H1 (cell line): ENCODE measurements around the gene TSPEAR. TPM values are rescaled to one million over a fixed set of nuclear protein-coding genes. Genes with fewer than 3 reads are reported as not detected.
A peak's percentile ranks its signal among the peaks of the same experiment; 100 is the strongest.

Experiments
- CTCF ChIA-PET: fragments of 300-600 bp; sonication (Branson Sonifier 250); formaldehyde crosslinking; loops from one replicate; lab custom pipeline; 2021; ENCODE audit not compliant: partially characterized antibody; lab: Charles Lee
- POLR2A ChIA-PET: fragments of 300-600 bp; sonication (Branson Sonifier 250); formaldehyde crosslinking; loops from one replicate; lab custom pipeline; 2021; ENCODE audit warnings: inconsistent platforms; ENCODE audit not compliant: partially characterized antibody; lab: Charles Lee
- DNase-seq, 2 experiments: peaks; one replicate each; pipeline versions ENCODE4 v3.0.0 to v3.0.0-alpha.2; 2010 to 2022; ENCODE audit warnings: low spot score in 2 of 2, low read depth in 1 of 2, mixed read lengths in 1 of 2
- FAIRE-seq: peaks from 2 replicates; lab custom pipeline; 2011; peaks lifted over from hg19 to GRCh38; lab: Jason Lieb, UNC
- H2AFZ ChIP-seq: 2 replicates; pipeline ENCODE4 v1.8.1; 2012; ENCODE audit warnings: low read length, inconsistent platforms
- H2AK5ac ChIP-seq: 2 replicates; pipeline ENCODE4 v1.6.1; 2013; ENCODE audit warnings: low read depth, low read length
- H2BK120ac ChIP-seq: replicated peaks from 2 replicates; pipeline ENCODE3; 2013; ENCODE audit warnings: low read depth, low read length, inconsistent platforms
- H2BK12ac ChIP-seq: 2 replicates; pipeline ENCODE4 v1.6.1; 2013; ENCODE audit warnings: low read depth, low read length
- H2BK15ac ChIP-seq: 2 replicates; pipeline ENCODE4 v1.6.1; 2013; ENCODE audit warnings: low read length
- H2BK20ac ChIP-seq: 2 replicates; pipeline ENCODE4 v1.6.1; 2013; ENCODE audit warnings: low read length
- H2BK5ac ChIP-seq: 2 replicates; pipeline ENCODE4 v1.6.1; 2013; ENCODE audit warnings: low read depth, low read length
- H3K14ac ChIP-seq: 2 replicates; pipeline ENCODE4 v1.6.1; 2013; ENCODE audit warnings: inconsistent platforms; ENCODE audit not compliant: insufficient read length
- H3K18ac ChIP-seq: 2 replicates; pipeline ENCODE4 v1.6.1; 2013; ENCODE audit warnings: low read length; ENCODE audit errors: extremely low read depth
- H3K23ac ChIP-seq: 2 replicates; pipeline ENCODE4 v1.6.1; 2013; ENCODE audit warnings: inconsistent platforms; ENCODE audit not compliant: insufficient read length
- H3K23me2 ChIP-seq: 2 replicates; pipeline ENCODE4 v1.6.1; 2013; ENCODE audit warnings: low read depth, low read length
- H3K27ac ChIP-seq: 2 replicates; pipeline ENCODE4 v1.6.1; 2011; ENCODE audit warnings: low read depth, low read length, inconsistent platforms
- H3K27me3 ChIP-seq, 4 experiments: replicated peaks in 1 of 4; 1 replicate in 1 of 4; 2 replicates in 3 of 4; pipeline versions ENCODE4 v1.6.1 to v1.8.1; 2011 to 2013; ENCODE audit warnings: low read length in 3 of 4, mild to moderate bottlenecking in 3 of 4, inconsistent platforms in 2 of 4, mixed read lengths in 2 of 4, moderate library complexity in 1 of 4; ENCODE audit not compliant: control insufficient read depth in 3 of 4, insufficient read depth in 3 of 4; ENCODE audit errors: extremely low read depth in 1 of 4
- H3K36me3 ChIP-seq, 4 experiments: 2 replicates each; pipeline versions ENCODE4 v1.6.1 to v1.8.1; 2011 to 2013; ENCODE audit warnings: mild to moderate bottlenecking in 4 of 4, low read length in 3 of 4, moderate library complexity in 2 of 4, control low read depth in 1 of 4, inconsistent platforms in 1 of 4; ENCODE audit not compliant: insufficient read depth in 4 of 4, control insufficient read depth in 2 of 4
- H3K4ac ChIP-seq: replicated peaks from 2 replicates; pipeline ENCODE3; 2013; ENCODE audit warnings: low read length, low read depth, mixed read lengths, inconsistent platforms; ENCODE audit not compliant: insufficient read length
- H3K4me1 ChIP-seq, 4 experiments: replicated peaks in 1 of 4; 1 replicate in 1 of 4; 2 replicates in 3 of 4; pipeline versions ENCODE4 v1.6.1 to v1.8.1; 2011 to 2013; ENCODE audit warnings: low read length in 3 of 4, inconsistent platforms in 2 of 4, mixed read lengths in 1 of 4; ENCODE audit not compliant: insufficient read depth in 4 of 4, control insufficient read depth in 3 of 4
- H3K4me2 ChIP-seq, 2 experiments: 2 replicates each; pipeline versions ENCODE4 v1.6.1 to v1.8.1; 2011 to 2013; ENCODE audit warnings: low read depth in 2 of 2, low read length in 2 of 2, control low read depth in 1 of 2, inconsistent platforms in 1 of 2, mild to moderate bottlenecking in 1 of 2; ENCODE audit not compliant: insufficient read depth in 1 of 2
- H3K4me3 ChIP-seq, 4 experiments: fragments of 200-600, 300-600 bp in 1 of 4; sonication (generic), shearing (Covaris generic), sonication (Bioruptor Twin) in 1 of 4; 2 replicates each; pipeline versions ENCODE4 v1.5.1 to v1.8.1; 2011 to 2016; ENCODE audit warnings: low read length in 4 of 4, low read depth in 3 of 4, control low read depth in 2 of 4, inconsistent platforms in 2 of 4, mild to moderate bottlenecking in 2 of 4, mixed read lengths in 1 of 4, moderate library complexity in 1 of 4; ENCODE audit not compliant: insufficient read depth in 2 of 4; ENCODE audit errors: extremely low read depth in 1 of 4
- H3K56ac ChIP-seq: replicated peaks from 2 replicates; pipeline ENCODE3; 2013; ENCODE audit warnings: low read depth, mild to moderate bottlenecking, mixed read lengths, low read length, inconsistent platforms; ENCODE audit not compliant: insufficient read length
- H3K79me1 ChIP-seq: 2 replicates; pipeline ENCODE4 v1.6.1; 2013; ENCODE audit warnings: low read depth, low read length, control low read depth
- H3K79me2 ChIP-seq, 2 experiments: 2 replicates each; pipeline versions ENCODE4 v1.6.1 to v1.8.1; 2012 to 2013; ENCODE audit warnings: low read length in 2 of 2, mild to moderate bottlenecking in 2 of 2, inconsistent platforms in 1 of 2; ENCODE audit not compliant: insufficient read depth in 2 of 2, control insufficient read depth in 1 of 2
- H3K9ac ChIP-seq, 4 experiments: replicated peaks in 1 of 4; 1 replicate in 1 of 4; 2 replicates in 3 of 4; pipeline versions ENCODE4 v1.6.1 to v1.8.1; 2011 to 2013; ENCODE audit warnings: low read depth in 3 of 4, low read length in 3 of 4, control low read depth in 2 of 4, mild to moderate bottlenecking in 2 of 4, moderate library complexity in 2 of 4, inconsistent platforms in 1 of 4; ENCODE audit errors: extremely low read depth in 1 of 4
- H3K9me3 ChIP-seq, 2 experiments: 2 replicates each; pipeline versions ENCODE4 v1.6.1 to v1.8.1; 2012 to 2013; ENCODE audit warnings: mild to moderate bottlenecking in 2 of 2, moderate library complexity in 2 of 2, control low read depth in 1 of 2, inconsistent platforms in 1 of 2, low read depth in 1 of 2, low read length in 1 of 2, mixed read lengths in 1 of 2; ENCODE audit not compliant: insufficient read depth in 2 of 2
- H4K20me1 ChIP-seq, 2 experiments: replicated peaks in 1 of 2; 2 replicates each; pipeline versions ENCODE3 to v1.8.1; 2011 to 2013; ENCODE audit warnings: inconsistent platforms in 2 of 2, low read length in 2 of 2, mild to moderate bottlenecking in 1 of 2; ENCODE audit not compliant: insufficient read depth in 2 of 2, control insufficient read depth in 1 of 2
- H4K5ac ChIP-seq: 2 replicates; pipeline ENCODE4 v1.6.1; 2013; ENCODE audit warnings: low read length, low read depth, mixed read lengths, inconsistent platforms; ENCODE audit not compliant: insufficient read length
- H4K8ac ChIP-seq: 2 replicates; pipeline ENCODE4 v1.8.0; 2013; ENCODE audit warnings: mild to moderate bottlenecking, moderate library complexity, low read length, inconsistent platforms; ENCODE audit not compliant: insufficient read depth; ENCODE audit errors: extremely low read depth
- H4K91ac ChIP-seq: replicated peaks from 2 replicates; pipeline ENCODE3; 2013; ENCODE audit warnings: low read length, mixed read lengths, inconsistent platforms; ENCODE audit not compliant: insufficient read length
- BCL11A ChIP-seq, 2 experiments: IDR thresholded peaks; one replicate each; pipeline ENCODE4 v1.6.1; 2011; ENCODE audit warnings: low read depth in 2 of 2, low read length in 2 of 2, mild to moderate bottlenecking in 2 of 2
- BRCA1 ChIP-seq: IDR thresholded peaks from 2 replicates; pipeline ENCODE4 v1.6.1; 2012; ENCODE audit warnings: low read depth, low read length, improper control_type of control experiment
- CBX5 ChIP-seq: fragments of 300-800, 300-1000 bp; sonication (generic); IDR thresholded peaks from 2 replicates; pipeline ENCODE4 v1.7.1; 2016; ENCODE audit warnings: antibody characterized with exemption, low read length, low read depth
- CHD2 ChIP-seq: IDR thresholded peaks from 2 replicates; pipeline ENCODE4 v1.6.1; 2012; ENCODE audit warnings: low read length, improper control_type of control experiment
- EGR1 ChIP-seq: IDR thresholded peaks from 2 replicates; pipeline ENCODE4 v1.6.1; 2011; ENCODE audit warnings: low read depth, low read length, borderline replicate concordance
- EP300 ChIP-seq, 2 experiments: IDR thresholded peaks; 1 replicate in 1 of 2; 2 replicates in 1 of 2; pipeline ENCODE4 v1.6.1; 2011 to 2012; ENCODE audit warnings: low read depth in 2 of 2, low read length in 2 of 2, mild to moderate bottlenecking in 2 of 2, borderline replicate concordance in 1 of 2, inconsistent platforms in 1 of 2, moderate library complexity in 1 of 2
- JUN ChIP-seq: IDR thresholded peaks from 2 replicates; pipeline ENCODE4 v1.6.1; 2011; ENCODE audit warnings: low read depth, mild to moderate bottlenecking, improper control_type of control experiment, low read length
- JUND ChIP-seq: IDR thresholded peaks from 2 replicates; pipeline ENCODE4 v1.6.1; 2011; ENCODE audit warnings: mild to moderate bottlenecking, improper control_type of control experiment, low read length
- MAFK ChIP-seq: IDR thresholded peaks from 2 replicates; pipeline ENCODE4 v1.6.1; 2012; ENCODE audit warnings: low read depth, mild to moderate bottlenecking, improper control_type of control experiment, low read length
- NRF1 ChIP-seq: IDR thresholded peaks from 2 replicates; pipeline ENCODE4 v1.6.1; 2011; ENCODE audit warnings: mild to moderate bottlenecking, low read depth, low read length, improper control_type of control experiment
- POLR2AphosphoS5 ChIP-seq: IDR thresholded peaks from 2 replicates; pipeline ENCODE4 v1.6.1; 2011; ENCODE audit warnings: low read depth, low read length
- SIN3A ChIP-seq, 2 experiments: IDR thresholded peaks in 1 of 2; conservative IDR thresholded peaks in 1 of 2; 2 replicates each; pipeline ENCODE4 v1.6.1; 2011 to 2012; ENCODE audit warnings: low read length in 2 of 2, improper control_type of control experiment in 1 of 2, low read depth in 1 of 2, mild to moderate bottlenecking in 1 of 2
- WGBS, 2 experiments: shearing (Covaris generic) in 1 of 2; methylation state at CpG; one replicate each; pipeline versions ENCODE4 v1.1.6 to v1.1.7; 2013 to 2015; ENCODE audit warnings: low lambda C conversion rate in 2 of 2, mixed read lengths in 2 of 2, inconsistent platforms in 1 of 2, low coverage in 1 of 2, missing lambda C conversion rate in 1 of 2; ENCODE audit not compliant: insufficient replicate concordance in 2 of 2, insufficient coverage in 1 of 2, insufficient read length in 1 of 2; ENCODE audit errors: extremely low coverage in 1 of 2, missing lambda C conversion rate in 1 of 2; 5-methylcytosine and 5-hydroxymethylcytosine counted together
- polyA plus RNA-seq, 7 experiments: library from polyadenylated mRNA; depleted of rRNA in 3 of 7; stranded (reverse) in 5 of 7; unstranded in 2 of 7; fragments of >200 nt in 5 of 7; fragments of 200-250 nt in 2 of 7; gene quantifications; 1 replicate in 5 of 7; 2 replicates in 1 of 7; 4 replicates in 1 of 7; pipeline versions ENCODE4 v1.2.1 to v1.2.3, GENCODE V29; 2011 to 2013; ENCODE audit warnings: missing spikeins in 2 of 7, mixed read lengths in 2 of 7
- total RNA-seq: library from RNA; stranded (reverse); fragmentation: NEBNext Ultra II Directional; extraction: Animal tissue kit (Norgen Biotek cat#: 25700); gene quantifications from 2 replicates; pipeline ENCODE4 v1.2.1, GENCODE V29; 2021
- TF ChIP-seq, protein P1 (sequence below): IDR thresholded peaks from 2 replicates; pipeline ENCODE4 v1.6.1; 2012; ENCODE audit warnings: inconsistent platforms

The TSPEAR gene
- total and polyA plus RNA-seq, 2 of the 8 experiments (the other 6 are each of a cell fraction or from before 2014, with no cell fraction given), result 0.58 to 0.89 TPM

DNA sequence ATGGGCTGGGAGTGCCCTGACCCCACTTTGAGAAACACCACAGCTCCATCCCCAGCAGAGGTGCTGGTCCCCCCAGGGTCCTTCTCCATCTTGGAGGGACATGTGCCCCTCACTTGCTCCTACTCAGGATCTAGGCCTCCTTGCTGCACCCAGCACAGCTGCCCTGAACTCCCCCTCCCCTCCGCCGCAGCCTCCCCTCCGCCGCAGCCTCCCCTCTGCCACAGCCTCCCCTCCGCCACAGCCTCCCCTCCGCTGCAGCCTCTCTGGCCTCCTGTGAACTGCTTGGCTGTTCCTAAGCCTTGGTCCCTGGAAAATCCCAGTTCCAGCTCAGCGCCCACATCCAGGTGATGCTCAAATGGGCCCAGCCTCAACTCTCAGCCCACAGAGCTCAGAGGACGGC is 15.9 kb upstream of the TSPEAR start:
- CTCF ChIA-PET, result interaction anchor here (1.2 to 1.6 kb wide), 6 partner anchors 11 to 238 kb away, joined by 3 to 7 read pairs (median 4); partner anchors contain the start of gene KRTAP10-12
- H4K5ac ChIP-seq, result no peak overlapping the region

More for the DNA sequence above, 15.9 kb upstream of the TSPEAR start:
- Histone ChIP-seq H3K27ac (no peak overlapping the region), H3K4me1 (peaks cover 0 to 18% (median 11%) of the 10 kb centered on the region in 4 experiments; a peak in 5 of 7 replicates), H2BK15ac (no peak overlapping the region), H3K23ac (no peak overlapping the region), H4K91ac (no peak overlapping the region), H2BK120ac (no peak overlapping the region), H2AFZ (no peak overlapping the region), H2BK20ac (no peak overlapping the region; the same call in 1 of the 2 replicates), H3K4ac (no peak overlapping the region), H3K79me2 (no peaks in the 10 kb centered on the region), H4K8ac (no peak overlapping the region), H2BK5ac (no peak overlapping the region), H2BK12ac (0 out of 2 replicates have a peak overlapping the region, but pooled peaks have one; percentile 27), H3K4me3 (no peak overlapping the region), H2AK5ac (no peak overlapping the region), H4K20me1 (no peaks in the 10 kb centered on the region), H3K18ac (no peak overlapping the region), H3K9me3 (no peaks in the 10 kb centered on the region; a peak in 1 of 4 replicates), H3K27me3 (peaks cover 0 to 17% (median 9%) of the 10 kb centered on the region in 4 experiments; a peak in 6 of 7 replicates), H3K4me2 (no peak overlapping the region), H3K56ac (no peak overlapping the region), H3K9ac (no peak overlapping the region), H3K36me3 (no peaks in the 10 kb centered on the region), H3K23me2 (no peaks in the 10 kb centered on the region; the same call in 1 of the 2 replicates), H3K14ac (no peak overlapping the region), H3K79me1 (no peaks in the 10 kb centered on the region)
- TF ChIP-seq SIN3A (conservative IDR thresholded peaks at IDR 0.05 in 1 of 2, IDR thresholded peaks at IDR 0.05 in 1 of 2; ENCODE audit: low read depth in 1 of 2, low read length in 2 of 2) (no peak), JUN (no peak), JUND (no peak), BRCA1 (no peak), EGR1 (no peak), CBX5 (no peak), BCL11A (IDR thresholded peaks at IDR 0.05; ENCODE audit: low read depth in 2 of 2, low read length in 2 of 2) (no peak), POLR2AphosphoS5 (no peak), NRF1 (no peak), EP300 (IDR thresholded peaks at IDR 0.05; ENCODE audit: borderline replicate concordance in 1 of 2, low read depth in 2 of 2, low read length in 2 of 2) (no peak), MAFK (no peak), CHD2 (no peak)
- TF ChIP-seq, protein P1, sequence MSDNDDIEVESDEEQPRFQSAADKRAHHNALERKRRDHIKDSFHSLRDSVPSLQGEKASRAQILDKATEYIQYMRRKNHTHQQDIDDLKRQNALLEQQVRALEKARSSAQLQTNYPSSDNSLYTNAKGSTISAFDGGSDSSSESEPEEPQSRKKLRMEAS, result no peak
- POLR2A ChIA-PET, result interaction anchor here (1.3 to 3.0 kb wide), 3 partner anchors 9 to 40 kb away, joined by 3 to 9 read pairs (median 4); no protein-coding TSS in a partner anchor
- FAIRE-seq (no peak), DNase-seq (no peak)
- 97% methylated on average over 3 of the region's 8 CpGs; no CpG with 5 or more reads in 1 of the 2 experiments for WGBS, 2 experiments
